GM23338 (cell line): Measurements from ENCODE around the gene RBM28. TPM values are rescaled to one million over a fixed set of nuclear protein-coding genes. Genes with fewer than 3 reads are reported as not detected.

Source experiments
- ATAC-seq: fragments of 200-7000 bp; cut with Tn5 transposase; 3 replicates; pipeline ENCODE4 v1.9.1; 2020
- DNase-seq: peaks from one replicate; pipeline ENCODE4 v3.0.0-alpha.2; 2015; ENCODE audit warnings: low spot score
- H2AFZ ChIP-seq: fragments of 200-600 bp; sonication (generic); 2 replicates; pipeline ENCODE4 v1.8.0; 2016; ENCODE audit warnings: antibody characterized with exemption, mild to moderate bottlenecking, moderate library complexity
- H3F3A ChIP-seq: fragments of 200-600 bp; sonication (generic); replicated peaks from 2 replicates; pipeline ENCODE4 v1.8.0; 2017; ENCODE audit warnings: antibody characterized with exemption, mixed run types, low read depth
- H3K27ac ChIP-seq: fragments of 200-600 bp; sonication (generic); 2 replicates; pipeline ENCODE4 v1.6.1; 2016; ENCODE audit warnings: low read depth
- H3K27me3 ChIP-seq: fragments of 200-600 bp; sonication (generic); 2 replicates; pipeline ENCODE4 v1.8.0; 2016; ENCODE audit warnings: mild to moderate bottlenecking, mixed run types, moderate library complexity; ENCODE audit not compliant: insufficient read depth
- H3K36me3 ChIP-seq: fragments of 200-600 bp; sonication (generic); 2 replicates; pipeline ENCODE4 v1.8.0; 2016; ENCODE audit warnings: mild to moderate bottlenecking; ENCODE audit not compliant: insufficient read depth
- H3K4me1 ChIP-seq: fragments of 200-600 bp; sonication (generic); 2 replicates; pipeline ENCODE4 v1.8.0; 2016; ENCODE audit warnings: mild to moderate bottlenecking, moderate library complexity; ENCODE audit not compliant: insufficient read depth
- H3K4me2 ChIP-seq: fragments of 200-600 bp; sonication (generic); 2 replicates; pipeline ENCODE4 v1.7.1; 2017; ENCODE audit warnings: mixed run types
- H3K4me3 ChIP-seq: fragments of 200-600 bp; sonication (generic); 2 replicates; pipeline ENCODE4 v1.6.1; 2016; ENCODE audit warnings: mixed run types
- H3K79me2 ChIP-seq: fragments of 200-600 bp; sonication (generic); replicated peaks from 2 replicates; pipeline ENCODE4 v1.8.0; 2017; ENCODE audit warnings: mild to moderate bottlenecking; ENCODE audit not compliant: insufficient read depth
- H3K9me2 ChIP-seq: fragments of 200-600 bp; sonication (generic); 2 replicates; pipeline ENCODE4 v1.8.0; 2017; ENCODE audit not compliant: insufficient read depth
- H4K20me1 ChIP-seq: fragments of 200-600 bp; sonication (generic); replicated peaks from 2 replicates; pipeline ENCODE4 v1.8.0; 2017; ENCODE audit warnings: mild to moderate bottlenecking; ENCODE audit not compliant: insufficient read depth
- H3K27ac Mint-ChIP-seq: 2 replicates; pipeline ENCODE4 v1.8.0; 2020; ENCODE audit warnings: inconsistent platforms, mild to moderate bottlenecking, moderate library complexity, mixed read lengths
- H3K27me3 Mint-ChIP-seq: 3 replicates; pipeline ENCODE4 v1.8.0; 2022; ENCODE audit warnings: low read depth, mild to moderate bottlenecking, moderate library complexity, mixed read lengths, inconsistent platforms; ENCODE audit not compliant: insufficient read depth, poor library complexity
- H3K36me3 Mint-ChIP-seq: 3 replicates; pipeline ENCODE4 v1.8.0; 2021; ENCODE audit warnings: low read depth, mild to moderate bottlenecking, inconsistent platforms, moderate library complexity, mixed read lengths
- H3K4me1 Mint-ChIP-seq: 3 replicates; pipeline ENCODE4 v1.8.0; 2020; ENCODE audit warnings: mild to moderate bottlenecking, inconsistent platforms, mixed read lengths
- H3K4me3 Mint-ChIP-seq: 3 replicates; pipeline ENCODE4 v1.8.0; 2021; ENCODE audit warnings: moderate library complexity, mild to moderate bottlenecking, inconsistent platforms, mixed read lengths
- H3K9me3 Mint-ChIP-seq: 3 replicates; pipeline ENCODE4 v1.8.0; 2020; ENCODE audit warnings: moderate library complexity, mild to moderate bottlenecking, inconsistent platforms, mixed read lengths
- CREB1 ChIP-seq: fragments of 250-450 bp; sonication (Bioruptor Pico); IDR thresholded peaks from 2 replicates; pipeline ENCODE4 v1.5.0; 2020; ENCODE audit warnings: low read depth, mild to moderate bottlenecking, moderate library complexity
- CTCF ChIP-seq, 2 experiments: fragments of 200-600 bp in 1 of 2; sonication (generic) in 1 of 2; conservative IDR thresholded peaks; 2 replicates each; pipeline versions ENCODE4 v1.5.1 to v1.6.1; 2016 to 2017; ENCODE audit warnings: antibody characterized with exemption in 2 of 2, low read depth in 2 of 2, mild to moderate bottlenecking in 2 of 2, moderate library complexity in 1 of 2
- ETS1 ChIP-seq: IDR thresholded peaks from 2 replicates; pipeline ENCODE4 v1.6.1; 2016; ENCODE audit warnings: antibody characterized with exemption
- EZH2 ChIP-seq: fragments of 200-600 bp; sonication (generic); IDR thresholded peaks from one replicate; pipeline ENCODE4 v1.8.0; 2017; ENCODE audit warnings: antibody characterized with exemption, mild to moderate bottlenecking, low read depth; ENCODE audit not compliant: unreplicated experiment
- EZH2phosphoT487 ChIP-seq: fragments of 200-600 bp; sonication (generic); IDR thresholded peaks from one replicate; pipeline ENCODE4 v1.8.1; 2018; ENCODE audit warnings: antibody characterized with exemption; ENCODE audit not compliant: unreplicated experiment
- JUNB ChIP-seq: IDR thresholded peaks from one replicate; pipeline ENCODE4 v1.6.1; 2016; ENCODE audit warnings: antibody characterized with exemption; ENCODE audit not compliant: unreplicated experiment
- NANOG ChIP-seq: IDR thresholded peaks from 2 replicates; pipeline ENCODE4 v1.6.1; 2016; ENCODE audit warnings: antibody characterized with exemption, borderline replicate concordance
- POLR2AphosphoS5 ChIP-seq: IDR thresholded peaks from 2 replicates; pipeline ENCODE4 v1.6.1; 2016; ENCODE audit warnings: antibody characterized with exemption, low read depth
- REST ChIP-seq: IDR thresholded peaks from one replicate; pipeline ENCODE4 v1.6.1; 2018; ENCODE audit warnings: antibody characterized with exemption; ENCODE audit not compliant: unreplicated experiment
- STAT1 ChIP-seq: IDR thresholded peaks from one replicate; pipeline ENCODE4 v1.6.1; 2016; ENCODE audit warnings: antibody characterized with exemption; ENCODE audit not compliant: unreplicated experiment
- ZNF114 ChIP-seq: fragments of 250-450 bp; sonication (Bioruptor Pico); IDR thresholded peaks from 2 replicates; pipeline ENCODE4 v1.5.0; 2020; ENCODE audit warnings: mild to moderate bottlenecking, moderate library complexity
- ZNF331 ChIP-seq: fragments of 250-450 bp; sonication (Bioruptor Pico); IDR thresholded peaks from 2 replicates; pipeline ENCODE4 v1.5.0; 2020; ENCODE audit warnings: low read depth, mild to moderate bottlenecking, moderate library complexity
- ZNF462 ChIP-seq: fragments of 250-450 bp; sonication (Bioruptor Pico); IDR thresholded peaks from 2 replicates; pipeline ENCODE4 v1.5.0; 2020; ENCODE audit warnings: mild to moderate bottlenecking, moderate library complexity
- polyA plus RNA-seq: library from polyadenylated mRNA; unstranded; fragments of >200 nt; fragmentation: Nextera tagmentation; extraction: Ambion mirVana; gene quantifications from 2 replicates; pipeline ENCODE4 v1.2.1, GENCODE V29; 2016
- total RNA-seq: library from RNA; depleted of rRNA; stranded (reverse); fragments of >200 nt; shearing (Covaris generic); gene quantifications from 2 replicates; pipeline ENCODE4 v1.2.3, GENCODE V29; 2014

Gene RBM28
- total and polyA plus RNA-seq, 2 experiments from 2014 or later, result 24.3 to 87.5 TPM

GRCh38 chr7:128309124-128309523, 34.6 kb downstream of the RBM28 start:
- Mint-ChIP-seq H3K4me3 (no peak overlapping the region), H3K27me3 (no peaks in the 10 kb centered on the region), H3K9me3 (no peaks in the 10 kb centered on the region), H3K4me1 (no peaks in the 10 kb centered on the region), H3K27ac (no peak overlapping the region), H3K36me3 (peaks cover 80% of the 10 kb centered on the region)
- Histone ChIP-seq H3K4me2 (no peak overlapping the region), H3K36me3 (peaks cover 32% of the 10 kb centered on the region), H3F3A (0 out of 2 replicates have a peak, but pooled peaks cover 3% of the 10 kb centered on the region), H3K79me2 (no peaks in the 10 kb centered on the region), H3K4me3 (no peak overlapping the region), H3K27ac (no peak overlapping the region), H2AFZ (no peak overlapping the region), H3K4me1 (no peaks in the 10 kb centered on the region), H4K20me1 (peaks cover 2% of the 10 kb centered on the region; the same call in 1 of the 2 replicates), H3K9me2 (no peaks in the 10 kb centered on the region), H3K27me3 (no peaks in the 10 kb centered on the region)
- no peak for DNase-seq
- no peak for TF ChIP-seq CREB1 (CRISPR knock-in tag)
- no peak for TF ChIP-seq CTCF (conservative IDR thresholded peaks at IDR 0.05; ENCODE audit: low read depth in 2 of 2)
- TF ChIP-seq POLR2AphosphoS5, result no peak
- TF ChIP-seq ZNF114 (CRISPR knock-in tag), result no peak
- TF ChIP-seq STAT1, result no peak
- no peak for TF ChIP-seq ETS1
- no peak for TF ChIP-seq ZNF462 (CRISPR knock-in tag)
- TF ChIP-seq JUNB, result no peak
- no peak for TF ChIP-seq NANOG
- TF ChIP-seq REST, result no peak
- TF ChIP-seq EZH2, result no peak
- no peak for TF ChIP-seq EZH2phosphoT487
- TF ChIP-seq ZNF331, result no peak
- no peak for ATAC-seq
